Liver (tissue), 3 donors: ENCODE results near the gene NAGS.

Experiments used
- CTCF ChIP-seq: fragments of 150-350 bp; IDR thresholded peaks from 2 replicates; pipeline ENCODE4 v1.5.1; 2017; ENCODE audit warnings: improper control_type of control experiment, low read depth, low read length; ENCODE audit not compliant: missing input control
- EGR1 ChIP-seq, 2 donors: IDR thresholded peaks; 2 replicates each; pipeline ENCODE4 v1.6.1; 2016 to 2018; ENCODE audit warnings: antibody characterized with exemption in 2 of 2, low read depth in 2 of 2
- GABPA ChIP-seq, 2 donors: IDR thresholded peaks in 1 of 2; conservative IDR thresholded peaks in 1 of 2; 2 replicates each; pipeline ENCODE4 v1.6.1; 2016; ENCODE audit warnings: antibody characterized with exemption in 2 of 2, mild to moderate bottlenecking in 1 of 2, moderate library complexity in 1 of 2
- JUND ChIP-seq, 2 donors: IDR thresholded peaks; 2 replicates each; pipeline ENCODE4 v1.6.1; 2016; ENCODE audit warnings: antibody characterized with exemption in 2 of 2
- MAX ChIP-seq: IDR thresholded peaks from 2 replicates; pipeline ENCODE4 v1.6.1; 2016; ENCODE audit warnings: antibody characterized with exemption
- RAD21 ChIP-seq, 2 donors: IDR thresholded peaks; 2 replicates each; pipeline ENCODE4 v1.6.1; 2016; ENCODE audit warnings: antibody characterized with exemption in 2 of 2, mild to moderate bottlenecking in 2 of 2
- YY1 ChIP-seq: IDR thresholded peaks from 2 replicates; pipeline ENCODE4 v1.6.1; 2016; ENCODE audit warnings: antibody characterized with exemption, mild to moderate bottlenecking
- donor health status: healthy.
- donor health status: healthy.

DNA sequence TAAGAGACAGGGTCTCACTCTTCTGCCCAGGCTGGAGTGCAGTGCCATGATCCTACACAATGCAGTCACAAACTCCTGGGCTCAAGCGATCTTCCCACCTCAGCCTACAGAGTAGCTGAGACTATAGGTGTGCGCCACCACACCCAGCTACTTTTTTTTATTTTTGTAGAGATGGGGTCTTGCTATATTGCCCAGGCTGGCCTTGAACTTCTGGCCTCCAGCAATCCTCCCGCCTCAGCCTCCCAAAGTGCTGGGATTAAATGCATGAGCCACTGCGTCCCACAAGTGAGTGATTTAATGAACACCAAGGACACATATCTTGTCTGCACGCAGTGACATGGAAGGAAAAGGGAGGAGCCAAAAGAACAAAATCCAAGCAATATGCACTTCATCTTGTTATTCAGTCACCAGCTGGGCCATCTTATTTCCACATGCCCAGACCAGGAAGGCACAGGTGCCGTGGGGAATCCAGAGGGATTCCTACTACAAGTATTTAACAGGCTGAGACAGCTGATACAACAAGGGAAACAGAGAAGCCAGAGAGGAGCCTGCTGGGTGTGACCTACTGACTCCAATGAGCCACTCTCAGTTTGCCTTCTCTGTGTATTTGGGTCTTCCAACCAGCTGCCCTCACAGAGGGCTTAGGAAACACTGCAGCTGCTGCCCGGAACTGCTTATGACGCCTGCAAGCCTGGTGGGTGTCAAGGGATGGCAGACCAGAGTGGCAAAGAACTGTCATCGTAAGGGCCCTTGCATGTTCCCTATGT is 45.1 kb downstream of the NAGS start:
- TF ChIP-seq CTCF (no peak), YY1 (no peak), JUND (IDR thresholded peaks at IDR 0.05) (no peak), RAD21 (IDR thresholded peaks at IDR 0.05) (no peak), MAX (no peak), EGR1 (IDR thresholded peaks at IDR 0.05; ENCODE audit: low read depth in 2 of 2) (no peak), GABPA (IDR thresholded peaks at IDR 0.05 in 1 of 2, conservative IDR thresholded peaks at IDR 0.05 in 1 of 2) (no peak)
